NOMO-1 treated with DMSO at 0.1 percent for 48 hours (cell line): ENCODE measurements around the gene SSH2.
"Not testable (repeated sequence)": the region's sequence is repeated elsewhere in the genome, so short reads cannot be mapped to it uniquely, and the experiment has no call there.

Experiments used
- DNase-seq: peaks from one replicate; lab custom pipeline; 2025; ENCODE audit not compliant: unreplicated experiment; lab: John Stamatoyannopoulos, UW

SSH2 gene

DNA sequence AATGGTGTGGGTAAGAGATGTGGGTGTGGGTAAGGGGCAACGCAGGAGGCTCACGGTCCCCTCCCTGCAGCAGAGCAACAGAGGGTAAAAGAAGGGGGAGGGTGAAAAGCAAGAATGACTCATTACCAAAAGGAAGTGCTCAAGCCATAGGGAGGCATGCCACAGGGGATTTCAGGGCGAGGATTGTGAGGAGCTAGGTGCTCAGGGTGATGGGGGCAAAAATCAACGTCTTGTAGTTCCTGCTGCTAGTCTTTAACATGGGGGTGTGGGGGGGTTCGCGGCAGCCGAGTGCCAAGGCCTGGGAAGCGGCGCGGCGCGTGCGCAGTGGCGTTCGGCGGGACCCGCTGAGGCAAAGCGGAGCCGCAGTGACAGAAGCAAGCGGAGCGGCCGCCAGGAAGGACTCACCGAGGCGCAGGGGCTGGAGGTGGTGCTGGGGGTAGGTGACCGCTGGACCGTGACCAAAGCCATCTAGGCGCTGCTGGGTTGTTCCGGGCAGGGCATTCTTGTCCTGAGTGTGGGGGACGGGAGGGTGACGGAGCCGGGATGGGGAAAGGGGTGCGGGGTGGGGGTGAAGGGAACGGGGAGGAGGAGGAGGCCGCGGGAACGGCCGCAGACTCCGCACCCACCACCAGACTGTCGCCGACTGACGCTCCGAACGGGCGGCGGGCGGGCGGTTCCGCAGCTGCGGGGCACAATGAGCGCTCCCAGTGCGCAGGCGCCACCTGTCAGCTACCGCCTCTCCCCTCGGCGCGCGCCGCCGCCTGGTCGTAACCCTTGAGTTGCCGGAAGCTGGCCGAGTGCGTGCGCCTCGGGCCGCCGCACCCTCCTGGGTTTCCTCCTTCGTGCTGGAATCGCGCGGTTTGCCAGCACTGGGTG lies at the start of gene SSH2:
Gene SSH2 (minus strand): TSS at position 696 of the 876 bp plus-strand sequence. CDS start 228 bp downstream, at position 468.
- DNase-seq, result peak; percentile 90

GRCh38 chr17:29977836-29978235 lies 47.8 kb upstream of the SSH2 start:
- no peak for DNase-seq

GRCh38 chr17:29973005-29973404 lies 43.0 kb upstream of the SSH2 start:
- no peak for DNase-seq

- DNase-seq, result no peak
Measured at GRCh38 chr17:29972277-29972676, 42.2 kb upstream of the SSH2 start.

DNA sequence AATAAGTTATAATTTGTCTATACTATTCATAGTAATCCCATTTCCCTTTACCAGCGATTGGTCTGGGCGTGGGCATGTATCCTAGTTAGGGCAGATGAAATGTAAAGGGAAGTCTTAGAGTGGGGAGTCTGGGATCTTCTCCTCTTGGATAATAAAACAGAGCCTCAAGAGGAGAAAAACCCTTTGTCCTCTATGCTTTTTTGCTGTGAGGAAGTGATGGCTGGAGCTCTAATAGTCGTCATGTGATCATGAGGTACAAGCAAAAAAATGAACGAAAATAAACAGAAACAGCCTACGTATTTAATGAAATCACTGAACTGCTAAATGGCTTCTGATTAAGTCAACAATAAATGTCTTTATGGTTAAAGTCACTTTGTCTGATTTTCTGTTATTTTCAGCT lies 38.2 kb upstream of the SSH2 start:
- DNase-seq, result no peak

- no peak for DNase-seq
Measured at GRCh38 chr17:29962656-29963055, 32.6 kb upstream of the SSH2 start.

GRCh38 chr17:29959658-29960337 lies 29.8 kb upstream of the SSH2 start:
- no peak for DNase-seq

DNA sequence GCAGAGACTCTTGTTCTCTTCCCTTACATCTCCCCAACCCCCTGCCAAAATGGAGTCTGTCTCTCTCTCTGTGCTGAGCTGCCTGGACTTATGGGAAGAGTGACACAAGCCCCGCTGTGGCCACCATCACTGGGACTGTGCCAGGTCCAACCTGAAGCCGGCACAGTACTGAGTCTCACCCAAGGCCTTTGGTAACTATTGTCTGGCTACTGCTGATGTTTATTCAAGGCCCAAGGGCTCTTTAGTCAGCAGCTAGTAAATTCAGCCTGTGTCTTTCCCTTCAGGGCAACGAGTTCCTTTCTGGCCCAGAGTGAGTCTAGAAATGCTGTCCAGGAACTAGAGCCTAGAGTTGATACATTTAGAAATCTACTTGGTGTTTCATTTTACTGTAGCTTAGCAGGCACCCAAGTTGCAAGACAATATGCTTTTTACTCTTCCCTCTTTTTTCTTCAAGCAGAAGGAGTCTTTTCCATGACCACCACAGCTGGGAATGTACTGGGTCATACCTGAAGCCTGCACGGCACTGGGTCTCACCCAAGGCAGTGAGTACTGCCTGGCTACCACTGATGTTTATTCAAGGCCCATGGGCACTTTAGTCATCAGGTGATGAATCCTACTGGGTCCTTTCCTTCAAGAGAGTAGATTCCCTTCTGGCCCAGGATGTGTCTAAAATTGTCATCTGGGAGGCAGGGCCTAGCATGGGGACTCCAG lies 29.1 kb upstream of the SSH2 start:
- no peak for DNase-seq

DNA sequence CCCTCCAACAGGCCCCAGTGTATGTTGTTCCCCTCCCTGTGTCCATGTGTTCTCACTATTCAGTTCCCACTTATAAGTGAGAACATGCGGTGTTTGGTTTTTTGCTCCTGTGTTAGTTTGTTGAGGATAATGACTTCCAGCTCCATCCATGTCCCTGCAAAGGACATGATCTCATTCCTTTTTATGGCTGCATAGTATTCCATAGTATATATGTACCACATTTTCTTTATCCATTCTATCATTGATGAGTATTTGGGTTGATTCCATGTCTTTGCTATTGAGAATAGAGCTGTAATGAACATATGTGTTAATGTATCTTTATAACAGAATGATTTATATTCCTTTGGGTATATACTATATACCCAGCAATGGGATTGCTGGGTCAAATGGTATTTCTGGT lies 27.5 kb upstream of the SSH2 start:
- DNase-seq, result not testable (repeated sequence)

DNA sequence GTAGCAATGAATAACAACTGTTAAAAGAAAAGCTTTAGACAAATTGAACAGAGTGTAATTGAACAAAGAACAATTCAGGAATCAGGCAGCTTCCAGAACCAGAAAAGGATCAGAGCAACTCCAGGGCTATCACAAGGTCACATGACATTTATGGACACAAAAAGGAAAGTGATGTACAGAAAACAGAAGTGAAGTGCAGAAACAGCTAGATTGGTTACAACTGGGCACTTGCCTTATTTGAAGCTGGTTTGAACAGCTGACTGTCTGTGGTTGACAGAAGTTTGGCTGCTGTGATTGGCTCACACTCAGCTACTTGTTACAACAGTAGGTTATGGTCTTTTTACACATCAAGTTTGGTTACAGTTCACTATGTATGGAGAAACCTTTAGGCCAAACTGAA lies 26.2 kb upstream of the SSH2 start:
- DNase-seq, result peak; percentile 50

GRCh38 chr17:29954405-29954804 lies 24.4 kb upstream of the SSH2 start:
- no peak for DNase-seq

- no peak for DNase-seq
Measured at GRCh38 chr17:29949696-29950095, 19.7 kb upstream of the SSH2 start.

GRCh38 chr17:29948448-29949215 lies 18.6 kb upstream of the SSH2 start:
- peak; percentile 96 for DNase-seq

DNA sequence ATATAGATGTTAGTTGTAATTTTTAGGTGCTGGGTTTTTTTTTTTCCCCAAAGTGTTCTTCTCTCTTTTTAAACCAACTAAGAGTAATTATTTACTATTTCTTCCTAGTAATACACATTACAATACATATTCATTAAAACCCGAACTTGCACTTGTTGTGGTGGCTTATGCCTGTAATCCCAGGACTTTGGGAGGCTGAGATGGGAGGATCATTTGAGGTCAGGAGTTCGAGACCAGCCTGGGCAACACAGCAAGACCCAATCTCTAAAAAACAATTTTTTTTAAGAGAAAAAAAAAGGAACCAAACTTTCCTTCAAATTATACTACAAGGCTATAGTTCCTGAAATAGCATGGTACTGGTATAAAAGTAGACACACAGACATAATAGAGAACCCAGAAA lies 15.3 kb upstream of the SSH2 start:
- no peak for DNase-seq

DNA sequence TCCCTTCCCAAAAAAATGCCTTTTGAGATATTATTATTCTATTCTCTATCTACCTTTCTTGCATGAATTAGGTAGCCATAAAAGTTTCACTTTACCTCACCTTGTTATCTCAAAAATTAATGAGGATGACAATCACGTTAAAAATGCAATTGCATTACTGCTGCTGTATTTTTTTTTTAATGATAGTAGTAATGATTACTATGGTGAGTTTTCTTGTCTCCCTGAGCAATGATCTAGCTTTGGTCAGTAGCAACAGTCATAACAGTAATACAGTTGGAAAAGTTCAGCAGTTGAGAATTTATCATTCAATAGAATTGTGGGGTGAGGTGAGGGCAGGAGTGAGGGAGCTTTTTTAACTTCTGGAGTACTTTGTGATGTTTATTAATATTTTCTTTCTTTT lies 11.3 kb upstream of the SSH2 start, which contains the start of gene EFCAB5:
Gene EFCAB5 (plus strand): TSS at position 301 of the 400 bp plus-strand sequence. CDS start 163 bp downstream, outside the sequence.
- no peak for DNase-seq

DNA sequence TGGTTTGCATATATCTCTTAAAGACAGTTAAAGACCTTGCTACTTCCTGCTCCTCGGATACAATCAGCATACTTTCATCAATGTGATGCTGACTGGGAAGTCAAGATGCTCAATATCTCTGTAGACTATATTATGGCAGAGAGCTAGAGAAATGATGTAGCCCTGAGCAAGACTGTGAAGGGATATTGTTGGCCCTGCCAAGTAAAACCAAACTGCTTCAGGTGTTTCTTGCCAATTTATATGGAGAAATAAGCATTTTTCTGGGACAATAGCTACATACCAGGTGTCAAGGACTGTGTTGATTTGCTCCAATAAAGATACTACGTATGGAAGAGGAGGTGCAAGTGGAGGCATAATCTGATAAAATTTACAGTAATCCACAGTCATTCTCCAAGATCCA lies 6.7 kb upstream of the SSH2 start:
- DNase-seq, result no peak

DNA sequence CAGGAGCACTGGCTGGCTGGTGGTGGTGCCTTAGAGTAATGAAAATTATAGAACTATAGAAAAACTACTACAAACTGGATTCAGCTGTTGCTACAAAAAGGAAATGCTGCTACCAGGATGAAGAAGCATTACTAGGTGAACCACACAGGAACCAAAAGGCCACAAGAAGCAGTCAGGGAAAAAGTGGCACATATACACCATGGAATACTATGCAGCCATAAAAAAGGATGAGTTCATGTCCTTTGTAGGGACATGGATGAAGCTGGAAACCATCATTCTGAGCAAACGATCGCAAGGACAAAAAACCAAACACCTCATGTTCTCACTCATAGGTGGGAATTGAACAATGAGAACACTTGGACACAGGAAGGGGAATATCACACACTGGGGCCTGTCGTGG lies 5.9 kb upstream of the SSH2 start:
- DNase-seq, result not testable (repeated sequence)

GRCh38 chr17:29933379-29933778 lies 3.4 kb upstream of the SSH2 start:
- no peak for DNase-seq

DNA sequence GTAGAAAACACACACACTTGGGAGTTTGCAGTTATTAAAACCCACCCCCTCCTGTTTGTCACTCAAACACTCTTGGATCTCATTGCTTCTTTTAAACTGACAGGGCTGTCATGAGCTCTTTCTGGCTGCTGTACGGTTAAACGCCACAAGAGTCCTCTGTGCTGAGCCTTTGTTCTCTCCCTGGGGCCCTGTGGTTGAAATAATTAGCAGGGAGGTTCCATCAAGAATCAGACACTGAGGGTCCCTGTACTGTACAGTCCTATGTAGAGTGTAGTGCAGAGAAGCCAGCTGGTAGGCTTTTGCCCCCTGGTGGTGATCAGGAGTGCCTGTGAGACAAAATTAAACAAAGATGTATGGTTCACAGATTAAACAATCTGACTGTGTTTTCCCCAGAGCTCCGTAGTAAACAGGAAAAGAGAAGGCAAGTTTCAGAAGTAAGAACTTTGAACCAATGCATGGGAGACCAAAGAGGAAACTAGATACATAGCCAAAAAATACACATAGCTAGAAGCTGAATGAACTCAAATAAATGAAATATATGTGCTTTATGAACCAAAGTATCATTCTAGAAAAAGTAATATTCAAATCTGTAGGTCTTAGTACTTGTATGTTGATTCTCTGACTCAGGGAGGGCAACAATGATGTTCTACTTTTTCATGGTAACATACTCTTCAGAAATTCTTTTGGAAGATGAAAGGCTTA lies 1.4 kb upstream of the SSH2 start:
- peak; percentile 97 for DNase-seq

DNA sequence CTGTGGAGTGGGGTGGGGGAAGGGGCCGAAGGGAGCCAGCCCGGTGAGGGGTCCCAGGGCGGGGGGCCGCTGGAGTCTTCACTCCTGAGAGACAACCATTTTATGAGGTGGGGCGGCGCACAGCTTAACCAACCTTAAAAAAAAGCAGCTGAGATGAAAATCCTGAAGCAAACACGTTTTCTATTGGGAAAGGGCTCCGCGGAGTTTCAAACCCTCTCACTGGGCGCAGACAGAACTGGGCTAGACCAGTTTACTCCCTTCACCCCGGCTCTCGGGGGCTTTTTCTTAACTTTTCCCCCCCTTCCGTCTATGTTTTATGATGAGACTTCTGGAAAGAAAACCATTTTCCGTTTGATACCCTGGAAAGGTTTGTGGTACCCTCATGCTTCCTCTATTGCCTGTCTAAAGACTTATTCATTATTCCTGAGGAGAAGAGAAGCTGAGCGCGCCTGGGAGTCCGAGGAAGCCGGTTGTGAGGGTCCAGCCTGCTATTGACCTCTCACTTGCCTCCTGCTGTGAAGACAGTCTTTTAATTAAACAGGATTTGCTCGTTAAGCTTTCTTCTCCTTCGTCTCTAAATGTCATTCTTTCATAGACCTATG lies 482 bp upstream of the SSH2 start:
- peak; percentile 58 for DNase-seq
